SU-DHL-6 (cell line): ENCODE data around the gene PDLIM4.

Experiments used
- H2AFZ ChIP-seq: fragments of 200-600 bp; sonication (generic); 2 replicates; pipeline ENCODE4 v1.6.1; 2014; ENCODE audit warnings: low read depth, mild to moderate bottlenecking, moderate library complexity, mixed read lengths, antibody characterized with exemption, low read length; ENCODE audit not compliant: severe bottlenecking
- H3F3A ChIP-seq: fragments of 200-600 bp; shearing (Covaris generic); 2 replicates; pipeline ENCODE4 v1.6.0; 2016; ENCODE audit warnings: antibody characterized with exemption, mild to moderate bottlenecking; ENCODE audit not compliant: insufficient read depth
- H3K27ac ChIP-seq: fragments of 200-600 bp; sonication (generic); 2 replicates; pipeline ENCODE4 v1.5.1; 2016; ENCODE audit warnings: low read depth, mild to moderate bottlenecking, low read length, moderate library complexity, mixed read lengths
- H3K27me3 ChIP-seq: fragments of 200-600 bp; sonication (generic), shearing (Covaris generic); 2 replicates; pipeline ENCODE4 v1.6.0; 2014; ENCODE audit warnings: mild to moderate bottlenecking, low read length
- H3K36me3 ChIP-seq: fragments of 200-600 bp; sonication (generic); 2 replicates; pipeline ENCODE4 v1.6.1; 2014; ENCODE audit warnings: mild to moderate bottlenecking, low read length, mixed read lengths
- H3K4me2 ChIP-seq: fragments of 300-600, 200-600 bp; shearing (Covaris generic), sonication (generic); 2 replicates; pipeline ENCODE4 v1.6.0; 2014; ENCODE audit warnings: low read length, low read depth, mild to moderate bottlenecking; ENCODE audit not compliant: poor library complexity, severe bottlenecking
- H3K4me3 ChIP-seq: fragments of 200-600 bp; sonication (generic); 2 replicates; pipeline ENCODE4 v1.5.1; 2014; ENCODE audit warnings: antibody characterized with exemption, low read length, mild to moderate bottlenecking, mixed read lengths; ENCODE audit not compliant: insufficient read depth, poor library complexity, severe bottlenecking
- H3K79me2 ChIP-seq: fragments of 200-600 bp; sonication (generic); 2 replicates; pipeline ENCODE4 v1.6.1; 2014; ENCODE audit warnings: mild to moderate bottlenecking, low read length, moderate library complexity; ENCODE audit not compliant: insufficient read depth
- H3K9ac ChIP-seq: fragments of 200-600 bp; sonication (generic); 2 replicates; pipeline ENCODE4 v1.7.0; 2014; ENCODE audit warnings: mild to moderate bottlenecking, low read length
- H3K9me2 ChIP-seq: fragments of 200-600 bp; sonication (generic); replicated peaks from 2 replicates; pipeline ENCODE4 v1.6.1; 2014; ENCODE audit warnings: low read length; ENCODE audit not compliant: insufficient read depth
- H3K9me3 ChIP-seq: fragments of 200-600 bp; sonication (generic); 2 replicates; pipeline ENCODE4 v1.6.1; 2014; ENCODE audit warnings: low read length, mixed read lengths; ENCODE audit not compliant: insufficient read depth
- H4K20me1 ChIP-seq: fragments of 200-600 bp; sonication (generic); 2 replicates; pipeline ENCODE4 v1.6.1; 2014; ENCODE audit warnings: low read depth, mild to moderate bottlenecking, antibody characterized with exemption, low read length, moderate library complexity, mixed read lengths
- CTCF ChIP-seq: fragments of 200-600 bp; sonication (generic); IDR thresholded peaks from one replicate; pipeline ENCODE4 v1.5.1; 2017; ENCODE audit warnings: antibody characterized with exemption, mild to moderate bottlenecking, low read length, moderate library complexity; ENCODE audit not compliant: insufficient read depth, poor library complexity, severe bottlenecking
- EZH2phosphoT487 ChIP-seq: fragments of 200-600 bp; sonication (generic), shearing (Covaris generic); conservative IDR thresholded peaks from 2 replicates; pipeline ENCODE4 v1.6.1; 2018; ENCODE audit warnings: mild to moderate bottlenecking, antibody characterized with exemption, low read length, moderate library complexity, mixed read lengths

The PDLIM4 gene

GRCh38 chr5:132280371-132281240, 23.1 kb downstream of the PDLIM4 start:
- no peak overlapping the region for H2AFZ ChIP-seq
- TF ChIP-seq EZH2phosphoT487 (no peak), CTCF (no peak)
- H4K20me1 ChIP-seq = no peaks in the 10 kb centered on the region
- H3K36me3 ChIP-seq = no peaks in the 10 kb centered on the region
- no peaks in the 10 kb centered on the region for H3K79me2 ChIP-seq
- H3K27me3 ChIP-seq = no peaks in the 10 kb centered on the region
- no peaks in the 10 kb centered on the region for H3K9me2 ChIP-seq
- H3K9ac ChIP-seq = no peak overlapping the region
- H3K9me3 ChIP-seq = no peaks in the 10 kb centered on the region
- H3K27ac ChIP-seq = no peak overlapping the region
- H3F3A ChIP-seq = no peaks in the 10 kb centered on the region
- no peak overlapping the region for H3K4me3 ChIP-seq
- H3K4me2 ChIP-seq = no peak overlapping the region

- Histone ChIP-seq H3K27ac (no peak overlapping the region), H3F3A (no peaks in the 10 kb centered on the region), H2AFZ (no peak overlapping the region), H3K4me3 (no peak overlapping the region), H3K36me3 (no peaks in the 10 kb centered on the region), H3K9me2 (no peaks in the 10 kb centered on the region), H3K79me2 (no peaks in the 10 kb centered on the region), H3K4me2 (no peak overlapping the region), H3K9me3 (no peaks in the 10 kb centered on the region), H4K20me1 (no peaks in the 10 kb centered on the region), H3K27me3 (no peaks in the 10 kb centered on the region), H3K9ac (no peak overlapping the region)
- TF ChIP-seq CTCF = no peak
- no peak for TF ChIP-seq EZH2phosphoT487
Measured at GRCh38 chr5:132281856-132282614, 24.5 kb downstream of the PDLIM4 start.

- Histone ChIP-seq H4K20me1 (no peaks in the 10 kb centered on the region), H3K9me2 (no peaks in the 10 kb centered on the region), H3K9ac (no peak overlapping the region), H3K27me3 (no peaks in the 10 kb centered on the region), H2AFZ (no peak overlapping the region), H3K79me2 (no peaks in the 10 kb centered on the region), H3F3A (no peaks in the 10 kb centered on the region), H3K36me3 (no peaks in the 10 kb centered on the region), H3K4me2 (no peak overlapping the region), H3K9me3 (no peaks in the 10 kb centered on the region), H3K4me3 (no peak overlapping the region), H3K27ac (no peak overlapping the region)
- TF ChIP-seq CTCF = peak; percentile 23
- no peak for TF ChIP-seq EZH2phosphoT487
Measured at GRCh38 chr5:132283423-132284043, 26.0 kb downstream of the PDLIM4 start.
